K562 treated with DMSO at 1 percent for 24 hours (cell line): Measurements from ENCODE around the gene PGK1. TPM values are rescaled to one million over a fixed set of nuclear protein-coding genes. Genes with fewer than 3 reads are reported as not detected.

Source experiments
- total RNA-seq: library from RNA; unstranded; fragments of 300-600 nt; gene quantifications from 2 replicates; pipeline ENCODE4 v1.2.3, GENCODE V29; 2022; ENCODE audit warnings: low read depth; ENCODE audit not compliant: insufficient read depth

PGK1 gene
- total RNA-seq = 119 and 134 TPM in 2 replicates

GRCh38 chrX:78103623-78104446, at the start of gene PGK1:
Gene PGK1, plus strand, starts transcription at chrX:78104248. Its CDS starts 93 bp downstream, at chrX:78104341.

GRCh38 chrX:78139160-78140123, 35.4 kb downstream of the PGK1 start, which contains the start of gene TAF9B:
Gene TAF9B, minus strand, starts transcription at chrX:78139650. Its CDS starts 39 bp downstream, at chrX:78139611.

Other genes with a start within 250 kb of the PGK1 start
- gene MAGT1, start 208.8 kb upstream of the PGK1 start, total RNA-seq = 20.4 and 20.8 TPM in 2 replicates
- gene COX7B, start 204.8 kb upstream of the PGK1 start, total RNA-seq = 455 and 471 TPM in 2 replicates
- 3.2 and 3.8 TPM in 2 replicates for gene ATP7A, start 193.6 kb upstream of the PGK1 start, total RNA-seq
- gene PGAM4, start 134.6 kb upstream of the PGK1 start, total RNA-seq = not detected in 2 replicates
- 10.0 and 10.7 TPM in 2 replicates for gene TAF9B, start 35.4 kb downstream of the PGK1 start, total RNA-seq
- not detected in 2 replicates for gene CYSLTR1, start 223.4 kb downstream of the PGK1 start, total RNA-seq